Thyroid gland (tissue), 4 donors: Measurements from ENCODE around the gene ZNF846.

ENCODE experiments used
- POLR2A ChIP-seq, 2 donors: fragments of 450-650 bp; IDR thresholded peaks; one replicate each; pipeline ENCODE4 v1.6.1; 2017; ENCODE audit warnings: antibody characterized with exemption in 2 of 2, mild to moderate bottlenecking in 2 of 2, moderate library complexity in 1 of 2
- TF ChIP-seq, protein P1 (sequence below), 6 experiments: fragments of 200-600 bp in 3 of 6; fragments of 450-650 bp in 3 of 6; sonication (generic) in 3 of 6; IDR thresholded peaks; one replicate each; pipeline ENCODE4 v1.5.1; 2016 to 2019; ENCODE audit warnings: antibody characterized with exemption in 6 of 6, mild to moderate bottlenecking in 2 of 6, inconsistent platforms in 1 of 6, moderate library complexity in 1 of 6

DNA sequence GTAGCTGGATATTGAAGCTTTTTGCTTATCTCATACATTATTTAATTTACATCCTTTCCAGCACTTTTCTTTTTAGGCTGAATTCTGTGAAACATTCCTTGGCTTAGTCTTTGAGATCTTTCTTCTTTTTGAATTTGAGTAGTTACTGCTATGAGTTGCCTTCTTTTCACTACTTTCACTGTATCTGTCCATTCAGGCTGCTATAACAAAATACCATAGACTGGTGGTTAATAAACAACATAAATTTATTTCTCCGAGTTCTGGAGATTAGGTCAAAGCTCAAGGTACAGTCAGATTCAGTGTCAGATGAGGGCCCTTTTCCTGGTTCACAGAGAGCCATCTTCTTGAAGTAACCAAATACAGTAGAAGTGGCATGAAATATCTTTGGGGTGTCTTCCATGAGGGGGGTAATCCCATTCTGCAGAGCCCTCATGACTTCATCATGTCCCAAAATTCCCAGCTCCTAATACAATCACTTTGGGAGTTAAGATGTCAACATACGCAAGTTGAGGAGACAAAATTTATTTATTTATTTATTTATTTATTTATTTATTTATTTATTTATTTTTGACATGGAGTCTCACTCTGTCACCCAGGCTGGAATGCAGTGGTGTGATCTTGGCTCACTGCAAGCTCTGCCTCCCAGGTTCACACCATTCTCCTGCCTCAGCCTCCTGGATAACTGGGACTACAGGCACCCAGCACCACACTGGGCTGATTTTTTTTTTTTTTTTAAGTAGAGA, 15.7 kb downstream of the ZNF846 start:
- no peak for TF ChIP-seq POLR2A (IDR thresholded peaks at IDR 0.05)
- TF ChIP-seq, protein P1, sequence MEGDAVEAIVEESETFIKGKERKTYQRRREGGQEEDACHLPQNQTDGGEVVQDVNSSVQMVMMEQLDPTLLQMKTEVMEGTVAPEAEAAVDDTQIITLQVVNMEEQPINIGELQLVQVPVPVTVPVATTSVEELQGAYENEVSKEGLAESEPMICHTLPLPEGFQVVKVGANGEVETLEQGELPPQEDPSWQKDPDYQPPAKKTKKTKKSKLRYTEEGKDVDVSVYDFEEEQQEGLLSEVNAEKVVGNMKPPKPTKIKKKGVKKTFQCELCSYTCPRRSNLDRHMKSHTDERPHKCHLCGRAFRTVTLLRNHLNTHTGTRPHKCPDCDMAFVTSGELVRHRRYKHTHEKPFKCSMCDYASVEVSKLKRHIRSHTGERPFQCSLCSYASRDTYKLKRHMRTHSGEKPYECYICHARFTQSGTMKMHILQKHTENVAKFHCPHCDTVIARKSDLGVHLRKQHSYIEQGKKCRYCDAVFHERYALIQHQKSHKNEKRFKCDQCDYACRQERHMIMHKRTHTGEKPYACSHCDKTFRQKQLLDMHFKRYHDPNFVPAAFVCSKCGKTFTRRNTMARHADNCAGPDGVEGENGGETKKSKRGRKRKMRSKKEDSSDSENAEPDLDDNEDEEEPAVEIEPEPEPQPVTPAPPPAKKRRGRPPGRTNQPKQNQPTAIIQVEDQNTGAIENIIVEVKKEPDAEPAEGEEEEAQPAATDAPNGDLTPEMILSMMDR (IDR thresholded peaks at IDR 0.05), result no peak
